ENCODE measurements around the gene EXOC3L2. TPM values are rescaled to one million over a fixed set of nuclear protein-coding genes. Genes with fewer than 3 reads are reported as not detected.
A peak's percentile ranks its signal among the peaks of the same experiment; 100 is the strongest.

EXOC3L2 gene
- total RNA-seq, 1 experiment from 2014 or later, result not detected

- DNase-seq (ENCODE audit: low read depth), result no peak
Observed at GRCh38 chr19:45218911-45219743, 26.1 kb downstream of the EXOC3L2 start.

GRCh38 chr19:45218426-45218825, 26.8 kb downstream of the EXOC3L2 start:
- DNase-seq (ENCODE audit: low read depth), result no peak

- no peak for DNase-seq (ENCODE audit: low read depth)
Observed at GRCh38 chr19:45217957-45218334, 27.3 kb downstream of the EXOC3L2 start.

- no peak for DNase-seq (ENCODE audit: low read depth)
Observed at GRCh38 chr19:45217193-45217956, 27.8 kb downstream of the EXOC3L2 start.

GRCh38 chr19:45216667-45217066, 28.5 kb downstream of the EXOC3L2 start:
- DNase-seq (ENCODE audit: low read depth), result no peak

- peak; percentile 57 for DNase-seq (ENCODE audit: low read depth)
Observed at GRCh38 chr19:45215391-45216191, 29.6 kb downstream of the EXOC3L2 start.

- DNase-seq (ENCODE audit: low read depth), result no peak
Observed at GRCh38 chr19:45213031-45213430, 32.2 kb downstream of the EXOC3L2 start.

GRCh38 chr19:45211751-45212381, 33.3 kb downstream of the EXOC3L2 start:
- DNase-seq (ENCODE audit: low read depth), result peak; percentile 82

GRCh38 chr19:45206328-45206727, 38.9 kb downstream of the EXOC3L2 start:
- no peak for DNase-seq (ENCODE audit: low read depth)

- no peak for DNase-seq (ENCODE audit: low read depth)
Observed at GRCh38 chr19:45205810-45206209, 39.4 kb downstream of the EXOC3L2 start.

- DNase-seq (ENCODE audit: low read depth), result no peak
Observed at GRCh38 chr19:45202637-45203036, 42.6 kb downstream of the EXOC3L2 start.

GRCh38 chr19:45200568-45200967, 44.6 kb downstream of the EXOC3L2 start:
- peak; percentile 51 for DNase-seq (ENCODE audit: low read depth)

GRCh38 chr19:45195764-45196163, 49.4 kb downstream of the EXOC3L2 start:
- DNase-seq (ENCODE audit: low read depth), result peak; percentile 15

GRCh38 chr19:45191375-45191774, 53.8 kb downstream of the EXOC3L2 start:
- no peak for DNase-seq (ENCODE audit: low read depth)

GRCh38 chr19:45189971-45190370, 55.2 kb downstream of the EXOC3L2 start:
- DNase-seq (ENCODE audit: low read depth), result no peak

- DNase-seq (ENCODE audit: low read depth), result no peak
Observed at GRCh38 chr19:45187421-45188100, 57.6 kb downstream of the EXOC3L2 start.

GRCh38 chr19:45186509-45187334, 58.5 kb downstream of the EXOC3L2 start:
- DNase-seq (ENCODE audit: low read depth), result peak; percentile 41

GRCh38 chr19:45184115-45184514, 61.1 kb downstream of the EXOC3L2 start:
- no peak for DNase-seq (ENCODE audit: low read depth)

GRCh38 chr19:45182758-45183157, 62.4 kb downstream of the EXOC3L2 start:
- DNase-seq (ENCODE audit: low read depth), result no peak

GRCh38 chr19:45180936-45181335, 64.3 kb downstream of the EXOC3L2 start:
- DNase-seq (ENCODE audit: low read depth), result no peak

All from M059J (cell line).